H1 (cell line): ENCODE data around the gene PLAU. TPM values are rescaled to one million over a fixed set of nuclear protein-coding genes. Genes with fewer than 3 reads are reported as not detected.
"Not testable (repeated sequence)": the region's sequence is repeated elsewhere in the genome, so short reads cannot be mapped to it uniquely, and the experiment has no call there.

Experiments used
- CTCF ChIA-PET: fragments of 300-600 bp; sonication (Branson Sonifier 250); formaldehyde crosslinking; loops from one replicate; lab custom pipeline; 2021; ENCODE audit not compliant: partially characterized antibody; lab: Charles Lee
- POLR2A ChIA-PET: fragments of 300-600 bp; sonication (Branson Sonifier 250); formaldehyde crosslinking; loops from one replicate; lab custom pipeline; 2021; ENCODE audit warnings: inconsistent platforms; ENCODE audit not compliant: partially characterized antibody; lab: Charles Lee
- DNase-seq, 2 experiments: peaks; one replicate each; pipeline versions ENCODE4 v3.0.0 to v3.0.0-alpha.2; 2010 to 2022; ENCODE audit warnings: low spot score in 2 of 2, low read depth in 1 of 2, mixed read lengths in 1 of 2
- FAIRE-seq: peaks from 2 replicates; lab custom pipeline; 2011; peaks lifted over from hg19 to GRCh38; lab: Jason Lieb, UNC
- H2AFZ ChIP-seq: 2 replicates; pipeline ENCODE4 v1.8.1; 2012; ENCODE audit warnings: low read length, inconsistent platforms
- H2AK5ac ChIP-seq: 2 replicates; pipeline ENCODE4 v1.6.1; 2013; ENCODE audit warnings: low read depth, low read length
- H2BK120ac ChIP-seq: replicated peaks from 2 replicates; pipeline ENCODE3; 2013; ENCODE audit warnings: low read depth, low read length, inconsistent platforms
- H2BK12ac ChIP-seq: 2 replicates; pipeline ENCODE4 v1.6.1; 2013; ENCODE audit warnings: low read depth, low read length
- H2BK15ac ChIP-seq: 2 replicates; pipeline ENCODE4 v1.6.1; 2013; ENCODE audit warnings: low read length
- H2BK20ac ChIP-seq: 2 replicates; pipeline ENCODE4 v1.6.1; 2013; ENCODE audit warnings: low read length
- H2BK5ac ChIP-seq: 2 replicates; pipeline ENCODE4 v1.6.1; 2013; ENCODE audit warnings: low read depth, low read length
- H3K14ac ChIP-seq: 2 replicates; pipeline ENCODE4 v1.6.1; 2013; ENCODE audit warnings: inconsistent platforms; ENCODE audit not compliant: insufficient read length
- H3K18ac ChIP-seq: 2 replicates; pipeline ENCODE4 v1.6.1; 2013; ENCODE audit warnings: low read length; ENCODE audit errors: extremely low read depth
- H3K23ac ChIP-seq: 2 replicates; pipeline ENCODE4 v1.6.1; 2013; ENCODE audit warnings: inconsistent platforms; ENCODE audit not compliant: insufficient read length
- H3K23me2 ChIP-seq: 2 replicates; pipeline ENCODE4 v1.6.1; 2013; ENCODE audit warnings: low read depth, low read length
- H3K27ac ChIP-seq: 2 replicates; pipeline ENCODE4 v1.6.1; 2011; ENCODE audit warnings: low read depth, low read length, inconsistent platforms
- H3K27me3 ChIP-seq, 4 experiments: replicated peaks in 1 of 4; 1 replicate in 1 of 4; 2 replicates in 3 of 4; pipeline versions ENCODE4 v1.6.1 to v1.8.1; 2011 to 2013; ENCODE audit warnings: low read length in 3 of 4, mild to moderate bottlenecking in 3 of 4, inconsistent platforms in 2 of 4, mixed read lengths in 2 of 4, moderate library complexity in 1 of 4; ENCODE audit not compliant: control insufficient read depth in 3 of 4, insufficient read depth in 3 of 4; ENCODE audit errors: extremely low read depth in 1 of 4
- H3K36me3 ChIP-seq, 4 experiments: 2 replicates each; pipeline versions ENCODE4 v1.6.1 to v1.8.1; 2011 to 2013; ENCODE audit warnings: mild to moderate bottlenecking in 4 of 4, low read length in 3 of 4, moderate library complexity in 2 of 4, control low read depth in 1 of 4, inconsistent platforms in 1 of 4; ENCODE audit not compliant: insufficient read depth in 4 of 4, control insufficient read depth in 2 of 4
- H3K4ac ChIP-seq: replicated peaks from 2 replicates; pipeline ENCODE3; 2013; ENCODE audit warnings: low read length, low read depth, mixed read lengths, inconsistent platforms; ENCODE audit not compliant: insufficient read length
- H3K4me1 ChIP-seq, 4 experiments: replicated peaks in 1 of 4; 1 replicate in 1 of 4; 2 replicates in 3 of 4; pipeline versions ENCODE4 v1.6.1 to v1.8.1; 2011 to 2013; ENCODE audit warnings: low read length in 3 of 4, inconsistent platforms in 2 of 4, mixed read lengths in 1 of 4; ENCODE audit not compliant: insufficient read depth in 4 of 4, control insufficient read depth in 3 of 4
- H3K4me2 ChIP-seq, 2 experiments: 2 replicates each; pipeline versions ENCODE4 v1.6.1 to v1.8.1; 2011 to 2013; ENCODE audit warnings: low read depth in 2 of 2, low read length in 2 of 2, control low read depth in 1 of 2, inconsistent platforms in 1 of 2, mild to moderate bottlenecking in 1 of 2; ENCODE audit not compliant: insufficient read depth in 1 of 2
- H3K4me3 ChIP-seq, 4 experiments: fragments of 200-600, 300-600 bp in 1 of 4; sonication (generic), shearing (Covaris generic), sonication (Bioruptor Twin) in 1 of 4; 2 replicates each; pipeline versions ENCODE4 v1.5.1 to v1.8.1; 2011 to 2016; ENCODE audit warnings: low read length in 4 of 4, low read depth in 3 of 4, control low read depth in 2 of 4, inconsistent platforms in 2 of 4, mild to moderate bottlenecking in 2 of 4, mixed read lengths in 1 of 4, moderate library complexity in 1 of 4; ENCODE audit not compliant: insufficient read depth in 2 of 4; ENCODE audit errors: extremely low read depth in 1 of 4
- H3K56ac ChIP-seq: replicated peaks from 2 replicates; pipeline ENCODE3; 2013; ENCODE audit warnings: low read depth, mild to moderate bottlenecking, mixed read lengths, low read length, inconsistent platforms; ENCODE audit not compliant: insufficient read length
- H3K79me1 ChIP-seq: 2 replicates; pipeline ENCODE4 v1.6.1; 2013; ENCODE audit warnings: low read depth, low read length, control low read depth
- H3K79me2 ChIP-seq, 2 experiments: 2 replicates each; pipeline versions ENCODE4 v1.6.1 to v1.8.1; 2012 to 2013; ENCODE audit warnings: low read length in 2 of 2, mild to moderate bottlenecking in 2 of 2, inconsistent platforms in 1 of 2; ENCODE audit not compliant: insufficient read depth in 2 of 2, control insufficient read depth in 1 of 2
- H3K9ac ChIP-seq, 4 experiments: replicated peaks in 1 of 4; 1 replicate in 1 of 4; 2 replicates in 3 of 4; pipeline versions ENCODE4 v1.6.1 to v1.8.1; 2011 to 2013; ENCODE audit warnings: low read depth in 3 of 4, low read length in 3 of 4, control low read depth in 2 of 4, mild to moderate bottlenecking in 2 of 4, moderate library complexity in 2 of 4, inconsistent platforms in 1 of 4; ENCODE audit errors: extremely low read depth in 1 of 4
- H3K9me3 ChIP-seq, 2 experiments: 2 replicates each; pipeline versions ENCODE4 v1.6.1 to v1.8.1; 2012 to 2013; ENCODE audit warnings: mild to moderate bottlenecking in 2 of 2, moderate library complexity in 2 of 2, control low read depth in 1 of 2, inconsistent platforms in 1 of 2, low read depth in 1 of 2, low read length in 1 of 2, mixed read lengths in 1 of 2; ENCODE audit not compliant: insufficient read depth in 2 of 2
- H4K20me1 ChIP-seq, 2 experiments: replicated peaks in 1 of 2; 2 replicates each; pipeline versions ENCODE3 to v1.8.1; 2011 to 2013; ENCODE audit warnings: inconsistent platforms in 2 of 2, low read length in 2 of 2, mild to moderate bottlenecking in 1 of 2; ENCODE audit not compliant: insufficient read depth in 2 of 2, control insufficient read depth in 1 of 2
- H4K5ac ChIP-seq: 2 replicates; pipeline ENCODE4 v1.6.1; 2013; ENCODE audit warnings: low read length, low read depth, mixed read lengths, inconsistent platforms; ENCODE audit not compliant: insufficient read length
- H4K8ac ChIP-seq: 2 replicates; pipeline ENCODE4 v1.8.0; 2013; ENCODE audit warnings: mild to moderate bottlenecking, moderate library complexity, low read length, inconsistent platforms; ENCODE audit not compliant: insufficient read depth; ENCODE audit errors: extremely low read depth
- H4K91ac ChIP-seq: replicated peaks from 2 replicates; pipeline ENCODE3; 2013; ENCODE audit warnings: low read length, mixed read lengths, inconsistent platforms; ENCODE audit not compliant: insufficient read length
- ATF3 ChIP-seq: IDR thresholded peaks from 2 replicates; pipeline ENCODE4 v1.6.1; 2011; ENCODE audit warnings: low read depth, mild to moderate bottlenecking, low read length; ENCODE audit not compliant: insufficient read depth
- E2F6 ChIP-seq: IDR thresholded peaks from 2 replicates; pipeline ENCODE4 v1.6.1; 2012; ENCODE audit warnings: inconsistent platforms
- KDM1A ChIP-seq: fragments of 200-600, 300-600 bp; sonication (generic); IDR thresholded peaks from 2 replicates; pipeline ENCODE4 v1.7.1; 2016; ENCODE audit warnings: mild to moderate bottlenecking, low read length, borderline replicate concordance
- POLR2A ChIP-seq, 2 experiments: IDR thresholded peaks; 1 replicate in 1 of 2; 2 replicates in 1 of 2; pipeline ENCODE4 v1.6.1; 2011; ENCODE audit warnings: low read depth in 2 of 2, low read length in 2 of 2, mild to moderate bottlenecking in 2 of 2; ENCODE audit errors: control extremely low read depth in 1 of 2
- RAD21 ChIP-seq, 2 experiments: IDR thresholded peaks in 1 of 2; conservative IDR thresholded peaks in 1 of 2; 2 replicates each; pipeline ENCODE4 v1.6.1; 2011; ENCODE audit warnings: low read depth in 2 of 2, low read length in 2 of 2, improper control_type of control experiment in 1 of 2, inconsistent platforms in 1 of 2, mild to moderate bottlenecking in 1 of 2, moderate library complexity in 1 of 2
- SP2 ChIP-seq: IDR thresholded peaks from 2 replicates; pipeline ENCODE4 v1.6.1; 2012; ENCODE audit warnings: mild to moderate bottlenecking, low read length, inconsistent platforms
- TCF12 ChIP-seq: IDR thresholded peaks from 2 replicates; pipeline ENCODE4 v1.6.1; 2011; ENCODE audit warnings: low read depth, mild to moderate bottlenecking, low read length
- WGBS, 2 experiments: shearing (Covaris generic) in 1 of 2; methylation state at CpG; one replicate each; pipeline versions ENCODE4 v1.1.6 to v1.1.7; 2013 to 2015; ENCODE audit warnings: low lambda C conversion rate in 2 of 2, mixed read lengths in 2 of 2, inconsistent platforms in 1 of 2, low coverage in 1 of 2, missing lambda C conversion rate in 1 of 2; ENCODE audit not compliant: insufficient replicate concordance in 2 of 2, insufficient coverage in 1 of 2, insufficient read length in 1 of 2; ENCODE audit errors: extremely low coverage in 1 of 2, missing lambda C conversion rate in 1 of 2; 5-methylcytosine and 5-hydroxymethylcytosine counted together
- polyA plus RNA-seq, 7 experiments: library from polyadenylated mRNA; depleted of rRNA in 3 of 7; stranded (reverse) in 5 of 7; unstranded in 2 of 7; fragments of >200 nt in 5 of 7; fragments of 200-250 nt in 2 of 7; gene quantifications; 1 replicate in 5 of 7; 2 replicates in 1 of 7; 4 replicates in 1 of 7; pipeline versions ENCODE4 v1.2.1 to v1.2.3, GENCODE V29; 2011 to 2013; ENCODE audit warnings: missing spikeins in 2 of 7, mixed read lengths in 2 of 7
- total RNA-seq: library from RNA; stranded (reverse); fragmentation: NEBNext Ultra II Directional; extraction: Animal tissue kit (Norgen Biotek cat#: 25700); gene quantifications from 2 replicates; pipeline ENCODE4 v1.2.1, GENCODE V29; 2021

PLAU gene
- total and polyA plus RNA-seq, 2 of the 8 experiments (the other 6 are each of a cell fraction or from before 2014, with no cell fraction given): 16.2 to 26.1 TPM

- TF ChIP-seq E2F6 (no peak), POLR2A (IDR thresholded peaks at IDR 0.05; ENCODE audit: control extremely low read depth in 1 of 2, low read depth in 2 of 2, low read length in 2 of 2) (no peak), KDM1A (no peak), RAD21 (IDR thresholded peaks at IDR 0.05 in 1 of 2, conservative IDR thresholded peaks at IDR 0.05 in 1 of 2; ENCODE audit: low read depth in 2 of 2, low read length in 2 of 2) (no peak), SP2 (no peak), TCF12 (no peak), ATF3 (no peak)
Observed at GRCh38 chr10:73926152-73926764, 15.3 kb downstream of the PLAU start (continued).

GRCh38 chr10:73930630-73931327, 19.8 kb downstream of the PLAU start:
- H3K14ac ChIP-seq, H2AFZ ChIP-seq: not testable (repeated sequence)
- 91% methylated on average over 11 of the region's 13 CpGs; no CpG with 5 or more reads in 1 of the 2 experiments for WGBS, 2 experiments

More at GRCh38 chr10:73930630-73931327, 19.8 kb downstream of the PLAU start:
- H2BK5ac ChIP-seq, H3K9me3 ChIP-seq, H3K4ac ChIP-seq, H3K9ac ChIP-seq, H4K91ac ChIP-seq, H3K27me3 ChIP-seq, H3K18ac ChIP-seq, H2BK12ac ChIP-seq, H2AK5ac ChIP-seq, H3K23ac ChIP-seq, H3K4me3 ChIP-seq, DNase-seq, H4K20me1 ChIP-seq, H3K23me2 ChIP-seq, H2BK20ac ChIP-seq, H3K4me1 ChIP-seq, H2BK15ac ChIP-seq, H3K27ac ChIP-seq, H3K56ac ChIP-seq, FAIRE-seq, H2BK120ac ChIP-seq, H3K79me1 ChIP-seq, H3K4me2 ChIP-seq, H3K36me3 ChIP-seq, H4K5ac ChIP-seq, H3K79me2 ChIP-seq, H4K8ac ChIP-seq: not testable (repeated sequence)
- ChIA-PET CTCF (interaction anchor here (0.8 to 21.6 kb wide), 4 partner anchors 9 to 43 kb away, joined by 3 to 681 read pairs (median 26); no protein-coding TSS in a partner anchor), POLR2A (interaction anchor here (0.8 to 1.6 kb wide), 7 partner anchors 11 to 144 kb away, joined by 3 read pairs; partner anchors contain the start of gene PLAU)
